GM19238 (cell line): ENCODE data around the gene SKI.

ENCODE experiments used
- DNase-seq: peaks from one replicate; pipeline ENCODE4 v3.0.0; 2011; ENCODE audit warnings: low spot score; ENCODE audit not compliant: insufficient read length

Gene SKI

DNA sequence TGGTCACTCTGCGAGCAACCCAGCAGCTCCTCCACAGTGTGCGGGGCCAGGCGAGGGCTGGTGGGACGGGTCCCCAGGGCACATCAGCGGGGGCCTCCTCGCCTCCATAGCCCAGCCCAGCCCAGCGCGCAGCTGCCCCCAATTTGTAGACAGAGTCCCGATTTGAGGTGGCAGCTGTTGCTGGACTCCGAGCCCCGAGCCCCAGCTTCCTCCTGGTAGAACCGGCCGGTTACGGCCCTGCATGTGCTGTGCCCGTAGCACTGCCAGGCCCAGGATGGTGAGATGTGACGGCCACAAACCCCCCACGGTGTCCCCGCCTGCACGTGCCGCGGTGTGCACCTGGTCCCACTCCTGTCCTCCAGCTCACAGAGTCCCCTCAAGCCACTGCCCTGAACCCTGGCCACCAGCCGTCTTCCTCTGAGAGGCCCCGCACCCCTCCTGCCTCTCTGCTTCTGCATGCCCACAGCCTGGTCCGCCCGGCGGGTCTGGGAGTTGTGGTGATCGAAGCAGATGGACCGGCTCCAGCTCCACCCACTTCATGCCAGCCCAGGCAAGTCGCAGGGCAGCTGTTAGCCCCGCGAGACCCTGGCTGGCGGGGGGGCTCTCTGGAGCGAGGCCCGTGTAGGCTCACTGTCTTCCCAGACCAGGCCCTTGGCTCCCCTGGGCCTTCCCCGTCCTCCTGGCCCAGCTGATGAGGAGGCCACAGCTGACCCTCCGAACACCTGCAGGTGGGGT, 107.8 kb downstream of the SKI start:
- DNase-seq, result no peak

DNA sequence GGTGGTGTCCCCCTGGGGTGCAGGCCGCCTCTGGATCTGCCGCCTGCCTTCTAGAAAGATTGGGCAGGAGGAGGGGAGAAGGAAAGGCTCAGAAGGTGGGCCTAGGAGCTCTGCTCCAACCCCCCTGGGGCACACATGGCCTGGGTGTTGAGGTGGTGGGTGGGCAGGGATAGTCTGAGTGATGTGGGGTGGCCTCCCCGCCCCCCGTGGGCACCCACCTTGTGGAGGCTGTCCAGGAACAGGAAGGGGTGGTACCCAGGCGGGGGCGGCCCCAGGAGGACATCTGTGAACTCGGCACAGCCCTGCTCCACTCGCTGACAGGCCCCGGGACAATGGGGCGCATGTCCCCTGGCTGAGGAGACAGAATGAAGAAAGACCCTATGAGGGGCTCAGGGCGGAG, 108.4 kb downstream of the SKI start:
- no peak for DNase-seq

DNA sequence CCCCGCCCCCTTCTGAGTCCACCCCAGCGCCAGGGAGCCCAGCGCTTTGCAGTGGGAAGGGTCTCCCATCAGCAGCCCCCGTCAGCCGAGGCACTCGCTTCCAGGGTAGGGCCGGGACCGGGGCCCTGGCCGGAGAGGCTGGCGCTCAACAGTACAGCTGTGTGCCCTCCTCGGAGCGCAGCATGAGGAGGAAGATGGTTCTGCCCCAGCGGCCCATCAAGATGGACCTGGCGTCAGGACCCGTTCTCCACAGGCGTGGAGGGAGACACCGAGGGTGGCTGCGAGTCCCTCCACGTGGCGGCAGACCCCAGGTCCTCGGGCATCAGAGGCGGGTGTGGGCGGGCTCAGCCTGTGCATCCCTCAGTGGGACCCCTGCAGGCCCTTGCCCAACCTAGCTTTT, 109.0 kb downstream of the SKI start:
- DNase-seq, result no peak

DNA sequence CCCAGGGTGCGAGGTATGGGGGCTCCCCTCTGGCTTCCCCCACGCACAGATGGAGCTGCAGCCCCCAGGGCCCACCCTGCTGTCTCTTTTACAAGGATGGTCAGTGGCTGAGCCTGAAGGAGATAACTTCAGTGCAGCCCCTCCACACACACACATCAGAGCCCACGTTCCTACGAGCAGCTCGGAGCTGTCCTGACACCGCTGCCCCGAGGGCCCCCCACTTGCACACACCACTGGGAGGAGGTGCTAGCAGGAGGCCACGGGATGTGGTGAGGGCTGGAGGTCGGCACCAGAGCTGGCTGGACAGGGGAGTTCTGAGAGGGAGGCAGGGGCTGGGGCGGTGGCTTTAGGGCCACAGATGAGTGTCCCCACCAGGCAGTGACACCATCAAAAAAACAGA, 109.4 kb downstream of the SKI start:
- DNase-seq, result no peak

DNA sequence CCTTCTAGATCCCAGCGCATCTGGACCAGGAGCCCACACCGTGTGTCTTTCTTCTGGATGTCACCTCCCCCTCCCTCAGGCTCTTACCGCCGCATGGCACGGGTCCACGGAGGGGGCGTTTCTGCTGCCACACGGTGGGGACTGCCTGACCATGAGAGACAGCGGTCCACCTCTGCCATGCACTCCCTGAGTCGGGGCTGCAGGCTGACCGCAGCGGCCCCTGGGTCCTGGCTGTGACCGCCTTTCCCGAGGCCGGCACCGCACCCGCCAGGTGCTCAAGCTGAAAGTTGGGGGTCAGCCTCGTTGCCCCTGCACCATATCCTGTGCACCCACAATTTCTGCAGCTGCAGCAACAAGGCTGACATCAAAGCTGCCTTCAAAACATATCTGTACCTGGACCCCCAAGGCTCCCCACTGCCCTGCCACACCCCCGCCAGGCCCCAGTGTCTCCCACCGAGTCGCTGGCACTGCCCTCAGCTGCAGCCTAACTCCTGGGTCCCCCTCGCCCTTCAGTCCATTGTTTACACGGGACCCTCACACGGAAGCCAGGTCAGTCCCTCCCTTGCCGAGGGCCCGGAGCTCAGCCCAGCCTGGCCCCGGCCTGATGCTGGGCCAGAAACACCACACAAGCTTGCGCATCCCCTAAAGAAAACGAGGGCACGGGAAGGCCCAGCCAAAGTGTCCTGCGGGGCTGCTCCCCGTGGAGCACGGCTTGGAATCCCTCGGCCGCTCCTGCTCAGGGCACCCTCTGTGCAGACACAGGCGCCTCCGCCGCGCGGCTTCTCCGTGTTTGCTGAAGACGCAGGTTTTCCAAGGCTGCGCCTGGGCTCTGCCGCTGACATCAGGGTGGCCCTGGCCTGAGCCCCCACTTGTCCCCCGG, 111.3 kb downstream of the SKI start:
- DNase-seq, result no peak

DNA sequence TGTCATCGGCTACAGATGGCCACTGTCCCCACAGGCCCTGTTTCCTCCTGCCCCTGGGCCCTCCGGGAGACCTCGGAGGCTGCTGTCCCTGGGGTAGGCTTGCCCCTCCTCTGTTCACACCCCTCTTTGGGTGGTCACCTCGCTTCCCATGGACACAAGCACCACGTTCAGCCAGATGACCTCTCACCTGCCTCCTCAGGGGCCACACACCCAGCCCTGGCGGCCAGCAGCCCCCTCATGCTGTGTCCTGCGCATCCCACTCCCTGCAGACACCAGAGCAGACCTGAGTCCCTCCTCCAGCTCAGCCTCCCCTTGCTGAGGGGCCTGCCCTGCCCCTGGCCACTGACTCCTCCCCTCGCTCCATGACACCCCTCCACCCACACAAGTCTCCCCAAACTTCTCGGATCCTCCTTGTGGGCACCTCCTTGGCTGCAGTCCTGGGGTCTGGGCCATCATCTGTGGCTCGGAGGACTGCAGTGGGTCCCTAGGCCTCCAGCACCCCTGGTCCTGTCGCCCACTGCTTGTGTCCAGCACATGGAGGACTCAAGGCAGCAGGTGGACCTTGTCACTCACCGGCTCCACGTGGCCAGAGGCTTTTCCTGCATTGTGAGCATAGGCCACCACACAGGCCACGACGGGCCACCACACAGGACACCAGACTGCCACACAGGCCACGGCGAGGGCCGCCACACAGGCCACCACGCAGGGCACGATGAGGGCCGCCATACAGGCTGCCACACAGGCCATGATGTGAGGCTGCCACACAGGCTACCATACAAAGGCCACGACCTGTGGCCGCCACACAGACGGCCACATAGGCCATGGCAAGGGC, 112.2 kb downstream of the SKI start:
- no peak for DNase-seq

DNA sequence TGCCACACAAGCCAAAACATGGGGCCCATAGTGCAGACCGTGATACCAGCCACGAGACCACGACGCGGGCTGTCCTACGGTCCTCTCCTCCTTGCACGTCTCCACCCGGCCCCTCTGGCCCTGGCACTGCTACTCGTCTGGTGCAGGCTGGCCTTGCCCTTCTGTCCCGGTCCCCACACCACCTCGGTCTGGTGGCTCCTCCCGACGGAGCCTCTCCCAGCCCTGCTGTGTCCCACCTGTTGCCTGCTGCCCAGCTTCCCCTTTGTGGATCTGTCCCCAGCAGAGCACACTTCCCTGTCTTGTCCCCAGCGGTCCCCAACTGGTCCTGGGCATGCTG, 112.8 kb downstream of the SKI start:
- no peak for DNase-seq

DNA sequence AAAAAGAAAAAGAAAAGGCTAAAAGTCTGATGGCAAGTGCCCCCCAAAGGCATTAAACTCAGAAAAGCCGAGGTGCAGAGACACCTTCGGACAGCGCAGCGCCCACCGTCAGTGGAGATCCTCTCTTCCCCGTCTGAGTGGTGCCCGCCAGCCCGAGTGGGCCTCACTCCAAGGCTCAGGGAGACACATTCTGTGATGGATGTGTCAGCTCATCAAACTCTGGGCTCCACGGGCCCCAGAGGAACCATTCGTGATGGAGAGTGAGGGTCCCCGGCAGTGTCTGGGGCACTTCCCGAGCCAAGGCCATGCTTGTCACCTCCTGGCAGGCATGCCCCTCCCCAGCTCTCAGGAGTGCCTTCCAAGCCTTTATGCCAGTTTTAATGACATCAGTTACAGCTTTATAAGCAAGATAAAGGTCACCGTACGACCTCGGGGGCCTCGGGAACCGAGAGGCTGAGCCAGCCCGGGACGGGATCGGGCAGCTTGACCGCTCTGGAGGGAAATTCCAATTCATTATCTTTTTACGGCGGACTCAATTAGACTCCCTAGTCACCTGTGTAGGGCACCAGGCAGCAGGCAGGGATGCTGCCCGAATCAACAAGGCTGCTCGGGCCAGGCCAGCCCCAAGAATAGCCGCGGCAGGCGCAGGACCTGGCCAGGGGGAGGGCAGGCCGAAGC, 113.7 kb downstream of the SKI start:
- DNase-seq, result no peak

DNA sequence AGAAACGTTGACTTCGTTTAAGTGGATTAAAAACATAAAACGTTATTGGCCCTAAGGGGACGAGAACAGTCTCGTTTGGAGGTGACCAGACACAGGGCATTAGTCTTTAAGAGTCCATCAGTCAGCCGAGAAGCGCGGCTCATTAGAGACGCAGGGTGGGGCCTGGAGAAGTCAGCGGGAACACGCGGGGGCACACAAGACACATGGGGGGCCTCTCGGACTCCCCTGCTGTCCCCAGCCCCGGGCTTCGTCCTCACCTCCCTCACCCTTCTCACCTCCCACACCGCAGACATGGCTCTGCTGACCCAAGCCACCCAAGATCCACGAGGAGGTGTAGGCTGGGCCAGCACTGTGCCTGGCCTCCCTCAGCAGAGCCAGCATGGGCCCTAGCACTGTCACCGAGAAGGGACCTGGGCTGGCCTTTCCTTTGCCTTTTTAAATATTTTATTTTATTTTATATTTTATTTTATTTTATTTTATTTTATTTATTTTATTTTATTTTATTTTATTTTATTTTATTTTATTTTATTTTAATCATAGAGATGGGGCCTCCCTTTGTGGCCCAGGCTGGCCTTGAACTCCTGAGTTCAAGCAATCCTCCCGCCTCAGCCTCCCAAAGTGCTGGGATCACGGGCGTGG, 114.4 kb downstream of the SKI start:
- DNase-seq, result no peak

DNA sequence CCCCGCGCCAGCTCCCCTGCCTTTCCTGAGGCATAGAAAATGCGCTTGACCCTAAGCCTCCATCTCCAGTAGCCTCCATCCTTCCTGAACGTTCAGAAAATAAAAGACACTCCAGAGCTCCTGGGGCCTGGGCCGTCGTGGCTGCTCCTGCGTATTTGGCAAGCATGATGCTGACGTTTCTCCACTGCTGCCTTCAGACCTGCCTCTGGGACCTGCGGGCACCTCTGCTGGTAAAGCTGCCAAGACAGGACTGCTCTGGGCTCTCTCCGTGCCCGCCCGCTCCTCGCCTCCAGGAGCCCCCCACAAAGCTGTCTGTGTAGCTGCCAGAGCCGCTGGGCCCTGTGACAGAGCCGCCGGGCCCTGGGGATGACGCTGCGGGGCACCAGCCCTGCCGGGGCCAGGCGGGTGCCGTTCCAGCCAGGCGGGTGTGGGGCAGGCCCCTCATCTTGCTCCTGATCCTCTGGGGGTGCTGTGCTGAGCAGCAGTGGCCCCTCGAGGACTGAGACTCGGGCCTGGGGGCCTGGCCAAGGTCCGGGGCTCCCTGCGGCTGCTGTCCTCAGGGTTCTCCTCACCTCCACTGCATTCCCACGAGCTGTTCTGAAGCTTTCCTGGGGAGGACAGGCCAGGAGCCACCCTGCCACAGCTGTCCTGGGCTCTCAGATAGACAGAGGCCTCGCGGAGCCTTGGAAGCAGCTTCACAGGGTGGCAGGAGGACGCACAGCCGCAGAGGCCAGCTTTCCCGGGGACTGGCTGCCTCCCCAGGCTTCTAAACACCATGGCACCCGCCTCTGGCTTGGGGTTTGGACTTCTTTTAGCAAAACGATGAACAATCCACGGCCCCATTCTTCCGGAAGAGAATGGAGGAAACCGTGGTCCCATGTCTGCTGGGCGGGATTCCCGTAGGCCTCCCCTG, 115.2 kb downstream of the SKI start:
- DNase-seq, result no peak

DNA sequence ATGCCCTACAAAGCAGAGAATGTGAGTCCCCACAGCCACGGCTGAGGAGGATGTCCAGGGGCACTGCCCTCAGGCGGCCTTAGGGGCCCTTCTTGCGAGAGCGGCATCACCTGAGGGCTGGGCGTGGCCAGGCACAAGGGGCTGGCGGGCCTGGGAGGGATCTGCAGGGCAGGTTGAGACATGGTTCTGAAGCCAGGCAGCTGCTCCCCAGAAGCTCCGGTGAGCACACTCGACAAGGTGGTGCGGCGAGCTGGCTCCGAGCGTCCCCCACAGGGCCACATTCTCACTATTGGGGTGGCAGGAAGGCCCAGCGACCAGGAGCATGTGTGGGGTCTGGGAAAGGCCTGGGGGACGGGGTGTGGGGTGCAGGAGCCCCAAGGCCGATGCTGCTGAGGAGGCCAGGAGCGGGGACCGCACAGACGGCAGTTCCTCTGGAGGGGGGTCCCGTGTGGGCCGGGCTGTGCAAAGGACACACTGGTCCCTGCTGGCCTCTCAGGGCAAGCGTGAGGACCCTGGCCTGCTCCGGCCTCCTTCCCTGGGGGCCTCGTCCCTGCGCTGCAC, 116.1 kb downstream of the SKI start:
- DNase-seq, result no peak

DNA sequence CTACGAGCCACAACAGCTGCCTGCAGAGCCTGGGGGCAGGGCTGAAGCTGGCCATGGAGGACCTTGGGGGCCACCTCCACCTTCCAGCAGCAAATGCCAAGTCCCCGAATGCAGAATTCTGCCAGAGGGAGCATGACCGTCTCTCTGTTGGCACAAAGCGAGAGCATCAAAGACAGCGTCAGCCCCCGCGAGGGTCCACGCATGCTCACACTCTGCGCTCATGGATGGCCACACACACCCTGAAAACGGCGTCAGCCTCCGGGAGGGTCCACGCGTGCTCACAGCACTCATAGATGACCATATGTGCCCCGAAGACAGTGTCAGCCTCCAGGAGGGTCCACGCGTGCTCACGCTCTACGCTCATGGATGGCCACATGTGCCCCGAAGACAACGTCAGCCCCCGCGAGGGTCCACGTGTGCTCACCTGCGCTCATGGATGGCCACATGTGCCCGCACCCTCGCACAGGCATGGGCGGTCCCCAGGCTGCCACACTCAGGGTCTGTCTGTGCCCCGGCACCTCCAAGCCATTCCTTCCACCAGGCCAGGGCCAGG, 116.7 kb downstream of the SKI start:
- no peak for DNase-seq

DNA sequence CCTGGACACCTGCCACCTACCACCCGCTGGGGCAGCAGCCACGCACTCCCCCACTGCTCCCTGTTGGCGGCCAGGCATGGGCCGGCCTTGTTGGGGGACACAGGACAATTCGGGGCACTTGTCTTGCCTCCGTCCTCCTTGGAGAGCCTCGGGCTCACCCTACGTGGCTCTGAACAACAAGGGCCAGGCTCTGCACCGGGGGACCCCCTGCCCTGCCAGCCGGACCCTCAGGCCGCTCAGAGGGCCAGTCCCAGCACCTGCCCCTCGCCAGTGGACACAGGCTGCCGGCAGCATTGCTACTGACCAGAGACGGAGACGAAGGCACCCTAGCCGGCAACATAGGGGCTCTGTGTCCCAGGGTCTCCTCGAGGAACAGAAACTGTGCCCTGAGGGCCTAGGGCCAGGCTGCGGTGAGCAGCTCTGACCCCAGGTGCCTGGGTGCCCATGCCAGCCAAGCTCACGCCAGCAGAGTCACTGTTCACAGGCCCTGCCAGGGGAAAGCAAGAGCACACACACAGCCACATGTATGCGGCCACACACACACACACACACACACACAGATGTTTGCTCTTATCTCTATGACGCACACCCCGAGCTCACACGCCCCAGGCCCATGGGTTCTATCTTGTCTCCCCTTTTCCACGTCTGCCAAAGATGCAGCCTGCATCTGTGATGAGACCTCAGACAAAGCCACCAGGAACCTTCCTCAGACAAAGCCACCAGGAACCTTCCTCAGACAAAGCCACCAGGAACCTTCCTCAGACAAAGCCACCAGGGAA, 117.4 kb downstream of the SKI start:
- no peak for DNase-seq

DNA sequence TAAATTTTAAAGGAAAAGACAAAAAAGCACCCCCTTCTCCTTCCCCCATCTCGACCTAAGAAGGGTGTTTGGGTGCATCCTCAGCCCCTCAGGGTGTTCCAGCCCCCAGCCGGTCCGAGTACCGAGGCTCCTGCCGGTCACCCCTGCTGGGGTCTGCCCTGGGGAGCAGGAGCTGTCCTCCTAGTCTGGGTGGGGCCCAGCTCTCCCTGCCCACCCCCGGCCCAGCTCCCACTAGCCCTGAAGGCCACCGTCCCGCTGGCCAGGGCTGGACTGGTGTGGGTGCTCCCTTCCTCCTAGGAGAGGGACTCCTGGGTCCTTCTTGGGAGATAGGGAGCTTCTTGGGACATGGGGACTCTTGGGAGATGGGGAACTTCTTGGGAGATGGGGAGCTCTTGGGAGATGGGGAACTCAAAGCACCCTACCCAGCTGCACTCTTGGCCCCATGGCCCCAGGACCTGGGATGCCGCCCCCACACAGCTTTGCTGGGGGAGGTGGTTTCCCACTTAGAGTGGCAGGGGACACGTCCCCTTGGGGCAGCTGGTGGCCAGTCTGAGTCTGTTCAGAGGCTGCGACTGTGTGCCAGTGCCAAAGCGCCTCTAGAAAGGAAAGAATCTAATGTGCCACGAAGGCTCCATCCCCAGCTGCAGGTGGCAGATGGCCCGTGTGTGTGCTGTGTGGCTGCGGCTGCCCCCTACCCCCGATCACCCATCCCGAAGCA, 118.7 kb downstream of the SKI start:
- no peak for DNase-seq

DNA sequence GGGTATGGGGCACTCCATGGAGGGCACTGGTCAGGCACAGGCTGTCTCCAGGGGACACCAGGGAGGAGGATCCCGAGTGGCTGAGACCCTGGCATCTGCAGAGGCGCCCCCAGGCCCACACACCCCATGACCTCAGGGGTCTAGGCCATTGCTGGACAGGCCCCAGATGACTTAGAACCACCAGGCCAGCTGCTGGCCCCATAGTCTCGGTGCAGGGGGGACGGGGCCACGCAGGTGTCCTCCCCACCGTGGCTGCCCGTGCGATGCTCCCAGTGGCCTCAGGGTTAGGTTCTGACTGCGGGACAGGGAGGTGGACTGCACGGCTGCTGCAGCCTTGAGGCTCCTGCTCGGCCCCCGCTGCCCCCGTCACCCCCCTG, 119.3 kb downstream of the SKI start:
- no peak for DNase-seq

DNA sequence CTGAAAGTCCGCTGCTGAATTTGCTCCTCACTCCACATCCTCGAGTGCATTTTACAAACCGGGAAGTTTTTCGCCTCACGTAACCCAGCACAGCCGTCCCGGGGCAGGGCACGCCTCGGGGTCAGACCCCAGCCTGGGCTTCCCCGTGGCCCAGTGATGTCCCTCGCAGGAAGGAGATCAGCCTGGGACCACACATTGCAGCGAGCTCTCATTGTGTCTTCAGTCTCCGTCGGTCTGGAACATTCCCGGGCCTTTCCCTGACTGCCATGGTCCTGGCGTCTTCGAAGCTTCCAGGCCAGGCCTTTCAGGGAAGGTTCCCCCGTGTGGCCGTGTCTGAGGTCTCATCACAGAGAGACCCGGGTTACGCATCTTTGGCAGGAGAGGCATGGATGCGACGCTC, 119.8 kb downstream of the SKI start:
- DNase-seq, result no peak

DNA sequence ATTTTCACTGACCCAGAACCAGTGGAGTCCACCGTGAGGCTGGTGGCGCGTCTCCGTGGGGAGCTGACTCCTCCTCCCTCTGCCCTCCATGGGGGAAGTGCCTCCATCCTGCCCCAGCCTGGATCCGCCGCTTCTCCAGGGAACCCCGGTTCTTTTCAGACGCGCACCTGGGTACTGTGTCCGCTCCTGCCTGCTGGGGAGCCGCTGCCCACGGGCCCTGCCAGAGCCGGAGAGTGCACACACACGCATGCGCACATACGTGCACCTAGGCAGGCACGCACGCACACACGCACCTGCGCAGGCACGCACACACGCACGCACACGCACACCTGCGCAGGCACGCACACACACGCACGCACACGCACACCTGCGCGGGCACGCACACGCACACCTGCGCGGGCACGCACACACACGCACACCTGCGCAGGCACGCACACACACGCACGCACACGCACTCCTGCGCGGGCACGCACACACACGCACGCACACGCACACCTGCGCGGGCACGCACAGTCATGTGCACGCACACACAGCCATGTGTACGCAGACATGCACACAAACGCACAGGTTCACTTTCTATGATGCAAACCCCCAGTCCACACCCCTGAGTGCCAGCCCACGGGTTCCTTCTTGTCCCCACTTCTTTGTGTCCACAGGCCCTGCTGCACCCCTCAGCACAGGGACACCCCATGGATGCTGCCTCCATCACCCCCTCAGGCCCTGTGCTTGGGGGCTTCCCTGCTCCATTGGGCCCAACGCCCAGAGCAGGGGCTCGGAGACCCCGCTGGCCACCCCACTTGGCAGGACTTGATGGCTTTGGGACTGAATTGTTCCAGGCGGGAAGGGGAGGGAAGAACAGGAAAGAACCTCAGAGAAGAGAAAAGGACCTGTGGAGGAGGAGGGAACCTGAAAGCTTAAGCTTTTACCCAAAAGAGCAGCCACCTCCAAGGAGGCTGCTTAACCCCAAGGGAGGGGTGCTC, 120.5 kb downstream of the SKI start:
- DNase-seq, result no peak
